ENCODE measurements around the gene MCAT. TPM values are rescaled to one million over a fixed set of nuclear protein-coding genes. Genes with fewer than 3 reads are reported as not detected.
A peak's percentile ranks its signal among the peaks of the same experiment; 100 is the strongest.

Gene MCAT
- polyA plus RNA-seq, 1 experiment, result 19.4 TPM

GRCh38 chr22:43171607-43172006 lies 28.4 kb upstream of the MCAT start:
- Histone ChIP-seq H3K4me3 (ENCODE audit: low read depth, low read length) (no peak overlapping the region), H3K27me3 (ENCODE audit: control insufficient read depth, insufficient read depth, low read length) (no peaks in the 10 kb centered on the region), H3K36me3 (ENCODE audit: control insufficient read depth, insufficient read depth, low read length) (peaks cover 30% of the 10 kb centered on the region)
- no peak for DNase-seq (ENCODE audit: low read depth)
- ChIA-PET CTCF (no interaction called here), POLR2A (no interaction called here)
- TF ChIP-seq, protein P1, sequence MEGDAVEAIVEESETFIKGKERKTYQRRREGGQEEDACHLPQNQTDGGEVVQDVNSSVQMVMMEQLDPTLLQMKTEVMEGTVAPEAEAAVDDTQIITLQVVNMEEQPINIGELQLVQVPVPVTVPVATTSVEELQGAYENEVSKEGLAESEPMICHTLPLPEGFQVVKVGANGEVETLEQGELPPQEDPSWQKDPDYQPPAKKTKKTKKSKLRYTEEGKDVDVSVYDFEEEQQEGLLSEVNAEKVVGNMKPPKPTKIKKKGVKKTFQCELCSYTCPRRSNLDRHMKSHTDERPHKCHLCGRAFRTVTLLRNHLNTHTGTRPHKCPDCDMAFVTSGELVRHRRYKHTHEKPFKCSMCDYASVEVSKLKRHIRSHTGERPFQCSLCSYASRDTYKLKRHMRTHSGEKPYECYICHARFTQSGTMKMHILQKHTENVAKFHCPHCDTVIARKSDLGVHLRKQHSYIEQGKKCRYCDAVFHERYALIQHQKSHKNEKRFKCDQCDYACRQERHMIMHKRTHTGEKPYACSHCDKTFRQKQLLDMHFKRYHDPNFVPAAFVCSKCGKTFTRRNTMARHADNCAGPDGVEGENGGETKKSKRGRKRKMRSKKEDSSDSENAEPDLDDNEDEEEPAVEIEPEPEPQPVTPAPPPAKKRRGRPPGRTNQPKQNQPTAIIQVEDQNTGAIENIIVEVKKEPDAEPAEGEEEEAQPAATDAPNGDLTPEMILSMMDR (IDR thresholded peaks at IDR 0.05; ENCODE audit: insufficient read depth, low read depth, low read length), result no peak

DNA sequence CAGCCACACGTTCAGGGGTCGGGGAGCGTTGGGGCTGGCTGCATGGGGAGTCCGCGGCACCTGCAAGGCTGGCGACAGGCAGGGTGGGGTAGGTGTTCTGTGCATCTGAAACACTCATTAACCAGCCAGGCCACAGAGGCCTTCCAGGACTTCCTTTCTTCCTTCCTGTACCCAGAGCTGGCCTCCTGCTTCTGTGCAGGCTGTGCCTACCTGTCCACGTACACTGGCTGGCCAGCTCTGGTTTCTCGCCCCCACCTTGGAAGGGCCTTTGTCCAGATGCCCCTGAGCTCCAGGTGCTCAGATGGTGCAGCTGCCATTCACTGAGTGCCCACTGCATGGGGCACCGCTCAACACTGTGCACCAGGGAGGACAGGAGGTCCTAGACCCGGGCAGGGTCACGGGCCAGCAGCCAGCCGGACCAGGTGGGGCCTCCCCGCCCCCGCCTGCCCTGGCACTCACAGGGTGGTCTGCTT lies 27.9 kb upstream of the MCAT start:
- TF ChIP-seq, protein P1 (IDR thresholded peaks at IDR 0.05; ENCODE audit: insufficient read depth, low read depth, low read length), result no peak
- Histone ChIP-seq H3K36me3 (ENCODE audit: control insufficient read depth, insufficient read depth, low read length) (peaks cover 30% of the 10 kb centered on the region), H3K27me3 (ENCODE audit: control insufficient read depth, insufficient read depth, low read length) (no peaks in the 10 kb centered on the region), H3K4me3 (ENCODE audit: low read depth, low read length) (no peak overlapping the region)
- ChIA-PET CTCF (interaction anchor here (1.5 kb wide), 1 partner anchor 32 kb away, joined by 3 read pairs; no protein-coding TSS in a partner anchor), POLR2A (no interaction called here)
- DNase-seq (ENCODE audit: low read depth), result no peak

DNA sequence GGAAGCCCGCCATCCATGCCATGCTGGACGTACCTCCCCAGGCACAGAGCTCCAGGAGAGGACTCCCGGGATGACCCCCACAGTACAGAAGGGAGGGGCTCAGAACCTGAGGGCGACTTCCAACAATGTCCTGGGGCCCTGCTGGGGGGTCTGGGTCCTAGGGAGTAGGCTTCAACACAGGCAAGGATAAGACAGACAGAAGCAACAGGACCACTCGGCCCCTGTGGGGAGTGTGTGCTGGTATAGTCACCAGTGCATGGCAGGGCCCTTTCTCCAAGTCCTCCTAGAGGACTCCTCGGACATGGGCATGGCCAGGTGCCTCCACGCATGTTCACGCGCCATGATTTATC lies 26.9 kb upstream of the MCAT start:
- ChIA-PET CTCF (interaction anchor here (1.5 kb wide), 1 partner anchor 31 kb away, joined by 3 read pairs; no protein-coding TSS in a partner anchor), POLR2A (no interaction called here)
- Histone ChIP-seq H3K4me3 (ENCODE audit: low read depth, low read length) (no peak overlapping the region), H3K36me3 (ENCODE audit: control insufficient read depth, insufficient read depth, low read length) (peaks cover 32% of the 10 kb centered on the region), H3K27me3 (ENCODE audit: control insufficient read depth, insufficient read depth, low read length) (no peaks in the 10 kb centered on the region)
- no peak for DNase-seq (ENCODE audit: low read depth)
- TF ChIP-seq, protein P1 (IDR thresholded peaks at IDR 0.05; ENCODE audit: insufficient read depth, low read depth, low read length), result no peak

GRCh38 chr22:43169310-43170130 lies 26.3 kb upstream of the MCAT start:
- POLR2A ChIA-PET, result no interaction called here
- TF ChIP-seq, protein P1 (IDR thresholded peaks at IDR 0.05; ENCODE audit: insufficient read depth, low read depth, low read length), result no peak
- H3K36me3 ChIP-seq (ENCODE audit: control insufficient read depth, insufficient read depth, low read length), result peaks cover 30% of the 10 kb centered on the region

DNA sequence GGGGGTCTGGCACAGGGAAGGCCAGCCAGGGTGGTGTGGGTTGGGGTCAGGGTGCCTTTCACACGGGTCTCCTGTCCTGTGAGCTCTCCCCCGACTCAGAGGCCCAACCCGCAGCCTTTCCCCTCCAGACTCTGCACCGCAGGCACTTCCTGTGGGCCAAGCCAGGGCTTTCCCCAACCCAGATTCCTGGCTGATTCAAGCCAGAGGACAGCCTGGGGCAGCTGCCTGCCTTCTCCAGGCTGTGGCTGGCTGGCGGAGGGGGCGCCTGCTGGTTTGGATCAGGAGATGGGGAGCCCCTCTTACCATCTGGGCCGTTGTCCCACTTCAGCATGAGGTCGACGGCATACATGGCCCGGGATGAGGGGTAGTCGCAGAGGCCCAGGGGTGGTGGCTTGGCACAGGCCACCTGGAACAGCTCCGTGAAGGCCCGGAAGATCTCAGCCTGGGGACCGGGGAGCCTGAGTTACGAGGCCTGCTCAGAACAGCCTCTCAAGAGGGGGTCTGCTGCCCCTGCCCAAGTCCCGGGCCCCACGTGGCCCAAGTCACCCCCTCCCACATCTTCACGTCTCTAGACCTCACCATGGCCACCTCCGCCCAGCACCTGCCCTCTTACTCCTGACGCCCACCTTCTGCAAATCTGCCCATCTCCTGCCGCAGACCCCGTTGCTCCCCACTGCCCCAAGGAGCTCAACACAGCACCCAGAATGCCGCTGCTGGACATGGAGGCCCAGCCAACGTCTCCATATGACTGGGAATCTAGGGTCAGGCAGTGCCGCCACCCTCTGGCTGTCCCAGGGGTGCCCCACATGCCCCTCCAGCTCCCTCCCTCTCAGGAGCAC lies 25.5 kb upstream of the MCAT start:
- TF ChIP-seq, protein P1 (IDR thresholded peaks at IDR 0.05; ENCODE audit: insufficient read depth, low read depth, low read length), result no peak
- Histone ChIP-seq H3K27me3 (ENCODE audit: control insufficient read depth, insufficient read depth, low read length) (no peaks in the 10 kb centered on the region), H3K36me3 (ENCODE audit: control insufficient read depth, insufficient read depth, low read length) (peaks cover 23% of the 10 kb centered on the region), H3K4me3 (ENCODE audit: low read depth, low read length) (no peak overlapping the region)
- CTCF ChIA-PET, result no interaction called here
- POLR2A ChIA-PET, result no interaction called here
- peak; percentile 29 for DNase-seq (ENCODE audit: low read depth)

More at GRCh38 chr22:43169310-43170130, 26.3 kb upstream of the MCAT start:
- no peaks in the 10 kb centered on the region for H3K27me3 ChIP-seq (ENCODE audit: control insufficient read depth, insufficient read depth, low read length)
- H3K4me3 ChIP-seq (ENCODE audit: low read depth, low read length), result no peak overlapping the region
- no peak for DNase-seq (ENCODE audit: low read depth)
- CTCF ChIA-PET, result interaction anchor here (1.5 kb wide), 1 partner anchor 31 kb away, joined by 3 read pairs; no protein-coding TSS in a partner anchor
